CD4-positive, CD25-positive, alpha-beta regulatory T cell (primary cell): ENCODE results near the gene SLC39A7. TPM values are rescaled to one million over a fixed set of nuclear protein-coding genes. Genes with fewer than 3 reads are reported as not detected.

Source experiments
- ATAC-seq, 2 donors: fragments of 150-1000 bp; cut with Tn5 transposase; one replicate each; pipeline ENCODE4 v1.10.0; 2021; ENCODE audit warnings: low read depth in 2 of 2, moderate number of reproducible peaks in 2 of 2, moderate library complexity in 1 of 2
- DNase-seq, 3 donors: peaks; one replicate each; pipeline versions ENCODE4 v3.0.0 to v3.0.0-alpha.2; 2012 to 2022; ENCODE audit warnings: mixed read lengths in 1 of 3
- H3K27ac ChIP-seq: one replicate; pipeline ENCODE4 v1.7.0; 2013; ENCODE audit warnings: mild to moderate bottlenecking, low read length; ENCODE audit not compliant: insufficient read depth, poor library complexity, severe bottlenecking
- H3K27me3 ChIP-seq: one replicate; pipeline ENCODE4 v1.7.0; 2013; ENCODE audit warnings: low read length; ENCODE audit not compliant: control insufficient read depth, insufficient read depth
- H3K36me3 ChIP-seq: one replicate; pipeline ENCODE4 v1.7.0; 2013; ENCODE audit warnings: mild to moderate bottlenecking, low read length, moderate library complexity; ENCODE audit not compliant: control insufficient read depth, insufficient read depth
- H3K4me1 ChIP-seq: 2 replicates; pipeline ENCODE4 v1.7.0; 2013; ENCODE audit warnings: mild to moderate bottlenecking, low read length; ENCODE audit not compliant: insufficient read depth, control insufficient read depth, poor library complexity, severe bottlenecking
- H3K4me3 ChIP-seq: one replicate; pipeline ENCODE4 v1.7.0; 2013; ENCODE audit warnings: low read depth, mild to moderate bottlenecking, low read length, moderate library complexity
- H3K9me3 ChIP-seq, 2 experiments: 1 replicate in 1 of 2; 2 replicates in 1 of 2; pipeline ENCODE4 v1.7.0; 2013; ENCODE audit warnings: low read length in 2 of 2, mild to moderate bottlenecking in 1 of 2, moderate library complexity in 1 of 2; ENCODE audit not compliant: control insufficient read depth in 2 of 2
- H3K27ac Mint-ChIP-seq, 3 donors: one replicate each; pipeline ENCODE4 v1.8.0; 2020 to 2022; ENCODE audit warnings: mild to moderate bottlenecking in 3 of 3, mixed read lengths in 3 of 3, moderate library complexity in 2 of 3
- H3K27me3 Mint-ChIP-seq: one replicate; pipeline ENCODE4 v1.8.0; 2022; ENCODE audit warnings: mild to moderate bottlenecking, mixed read lengths
- H3K36me3 Mint-ChIP-seq: one replicate; pipeline ENCODE4 v1.8.0; 2020; ENCODE audit warnings: mixed read lengths
- H3K4me1 Mint-ChIP-seq, 4 donors: one replicate each; pipeline ENCODE4 v1.8.0; 2020 to 2022; ENCODE audit warnings: mixed read lengths in 4 of 4, mild to moderate bottlenecking in 1 of 4
- H3K4me3 Mint-ChIP-seq, 4 donors: one replicate each; pipeline ENCODE4 v1.8.0; 2020 to 2022; ENCODE audit warnings: mild to moderate bottlenecking in 4 of 4, mixed read lengths in 4 of 4, moderate library complexity in 3 of 4
- H3K9me3 Mint-ChIP-seq, 7 donors: one replicate each; pipeline ENCODE4 v1.8.0; 2020 to 2022; ENCODE audit warnings: mixed read lengths in 7 of 7, mild to moderate bottlenecking in 3 of 7, moderate library complexity in 2 of 7
- polyA plus RNA-seq, 4 donors: library from polyadenylated mRNA; unstranded; fragments of 300-500 nt; fragmentation: Illumina TruSeq; gene quantifications; one replicate each; pipeline ENCODE4 v1.2.3, GENCODE V29; 2021
- total RNA-seq: library from RNA; stranded (reverse); gene quantifications from one replicate; pipeline ENCODE4 v1.2.3, GENCODE V29; 2022

The SLC39A7 gene
- total and polyA plus RNA-seq, 5 donors from 2014 or later: 11.4 to 27.3 (median 24.1) TPM

GRCh38 chr6:33243476-33243875 is 42.8 kb downstream of the SLC39A7 start:
- H3K27me3 Mint-ChIP-seq: peaks cover 15% of the 10 kb centered on the region
- no peaks in the 10 kb centered on the region for H3K9me3 Mint-ChIP-seq
- no peak overlapping the region for H3K27ac Mint-ChIP-seq
- H3K36me3 ChIP-seq: no peaks in the 10 kb centered on the region
- no peak overlapping the region for H3K27ac ChIP-seq
- ATAC-seq (no peak), DNase-seq (no peak)
- H3K9me3 ChIP-seq: no peaks in the 10 kb centered on the region
- H3K27me3 ChIP-seq: no peaks in the 10 kb centered on the region
- peak overlapping the region in 1 of 4 donors; percentile 27 for H3K4me3 Mint-ChIP-seq
- peaks cover 6 to 16% (median 11%) of the 10 kb centered on the region in 4 donors for H3K4me1 Mint-ChIP-seq
- peaks cover 8% of the 10 kb centered on the region for H3K4me1 ChIP-seq
- H3K4me3 ChIP-seq: no peak overlapping the region
- no peaks in the 10 kb centered on the region for H3K36me3 Mint-ChIP-seq

DNA sequence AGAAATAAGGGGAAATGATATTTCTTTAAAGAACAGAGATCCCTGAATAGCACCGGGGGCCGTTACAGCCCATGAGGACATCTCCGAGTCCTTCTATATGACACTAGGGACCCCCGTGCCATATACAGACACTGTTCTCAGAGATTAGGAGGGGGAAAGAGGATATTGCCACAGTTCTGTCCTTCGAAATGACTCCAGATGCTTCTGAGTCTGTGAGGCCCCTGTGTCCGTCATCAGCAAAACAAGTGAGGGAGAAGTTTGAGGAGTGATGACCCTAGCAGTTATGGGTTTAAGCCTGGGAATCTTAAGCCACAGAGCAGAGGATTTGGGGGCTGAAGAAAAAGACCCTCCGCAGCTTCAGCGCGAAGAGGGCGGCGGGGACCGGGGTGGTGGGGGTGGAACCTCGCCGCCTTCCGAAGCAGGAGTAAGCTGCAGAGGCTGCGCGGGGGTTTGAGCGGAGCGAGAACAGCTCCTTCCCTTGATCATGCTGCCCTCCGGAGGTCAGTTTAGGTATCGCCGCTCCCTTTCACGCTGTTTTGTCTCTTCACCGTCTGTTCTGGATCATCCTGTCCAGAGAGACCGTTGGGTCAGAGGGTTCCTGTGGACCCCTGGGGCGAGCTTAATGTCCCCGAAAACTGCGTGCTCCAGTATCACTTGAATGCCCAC is 47.4 kb downstream of the SLC39A7 start:
- peak; percentile 81 to 92 (median 89) for DNase-seq
- Histone ChIP-seq H3K4me1 (peaks cover 27% of the 10 kb centered on the region), H3K4me3 (peak overlapping the region; percentile 89), H3K9me3 (no peaks in the 10 kb centered on the region), H3K27ac (peak overlapping the region; percentile 97), H3K36me3 (peaks cover 8% of the 10 kb centered on the region), H3K27me3 (no peaks in the 10 kb centered on the region)
- ATAC-seq: peak; percentile 41 to 44
- H3K27me3 Mint-ChIP-seq: no peaks in the 10 kb centered on the region
- peak overlapping the region; percentile 92 to 97 (median 97) for H3K27ac Mint-ChIP-seq
- H3K4me1 Mint-ChIP-seq: peaks cover 14 to 40% (median 25%) of the 10 kb centered on the region in 4 donors
- no peaks in the 10 kb centered on the region for H3K9me3 Mint-ChIP-seq
- H3K4me3 Mint-ChIP-seq: peak overlapping the region; percentile 88 to 98 (median 90)
- peaks cover 17% of the 10 kb centered on the region for H3K36me3 Mint-ChIP-seq

DNA sequence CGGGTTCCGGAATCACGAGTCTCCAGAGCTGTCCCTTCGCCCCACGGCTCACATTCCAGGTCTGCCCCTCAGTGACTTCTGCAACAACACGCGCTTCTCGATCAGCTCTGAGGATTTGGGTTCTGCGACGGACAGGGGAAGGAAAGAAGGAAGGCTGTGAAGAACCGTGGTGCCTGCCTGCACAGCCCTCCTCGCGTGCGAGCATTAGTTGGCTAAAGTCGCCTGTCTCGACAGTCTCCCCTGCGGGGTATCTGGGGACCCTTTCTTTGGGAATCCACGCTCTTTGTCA is 47.9 kb downstream of the SLC39A7 start:
- Mint-ChIP-seq H3K27me3 (no peaks in the 10 kb centered on the region), H3K27ac (peak overlapping the region; percentile 92 to 97 (median 97)), H3K4me1 (peaks cover 14 to 40% (median 25%) of the 10 kb centered on the region in 4 donors), H3K36me3 (peaks cover 17% of the 10 kb centered on the region), H3K4me3 (peak overlapping the region; percentile 88 to 98 (median 90)), H3K9me3 (no peaks in the 10 kb centered on the region)
- Histone ChIP-seq H3K4me3 (peak overlapping the region; percentile 89), H3K27ac (peak overlapping the region; percentile 97), H3K9me3 (no peaks in the 10 kb centered on the region), H3K4me1 (peaks cover 27% of the 10 kb centered on the region), H3K27me3 (no peaks in the 10 kb centered on the region), H3K36me3 (peaks cover 8% of the 10 kb centered on the region)
- peak; percentile 6 to 13 for ATAC-seq
- DNase-seq: no peak

GRCh38 chr6:33248932-33249731 is 48.5 kb downstream of the SLC39A7 start:
- peak overlapping the region; percentile 88 to 98 (median 90) for H3K4me3 Mint-ChIP-seq
- Histone ChIP-seq H3K36me3 (peaks cover 8% of the 10 kb centered on the region), H3K4me1 (peaks cover 27% of the 10 kb centered on the region), H3K27ac (peak overlapping the region; percentile 97), H3K27me3 (no peaks in the 10 kb centered on the region), H3K4me3 (peak overlapping the region; percentile 89), H3K9me3 (no peaks in the 10 kb centered on the region)
- DNase-seq (peak; percentile 95 to 100 (median 96)), ATAC-seq (peak; percentile 89 to 92)
- H3K27me3 Mint-ChIP-seq: no peaks in the 10 kb centered on the region
- peaks cover 14 to 40% (median 26%) of the 10 kb centered on the region in 4 donors for H3K4me1 Mint-ChIP-seq
- H3K27ac Mint-ChIP-seq: peak overlapping the region; percentile 92 to 97 (median 97)
- H3K36me3 Mint-ChIP-seq: peaks cover 17% of the 10 kb centered on the region
- no peaks in the 10 kb centered on the region for H3K9me3 Mint-ChIP-seq

DNA sequence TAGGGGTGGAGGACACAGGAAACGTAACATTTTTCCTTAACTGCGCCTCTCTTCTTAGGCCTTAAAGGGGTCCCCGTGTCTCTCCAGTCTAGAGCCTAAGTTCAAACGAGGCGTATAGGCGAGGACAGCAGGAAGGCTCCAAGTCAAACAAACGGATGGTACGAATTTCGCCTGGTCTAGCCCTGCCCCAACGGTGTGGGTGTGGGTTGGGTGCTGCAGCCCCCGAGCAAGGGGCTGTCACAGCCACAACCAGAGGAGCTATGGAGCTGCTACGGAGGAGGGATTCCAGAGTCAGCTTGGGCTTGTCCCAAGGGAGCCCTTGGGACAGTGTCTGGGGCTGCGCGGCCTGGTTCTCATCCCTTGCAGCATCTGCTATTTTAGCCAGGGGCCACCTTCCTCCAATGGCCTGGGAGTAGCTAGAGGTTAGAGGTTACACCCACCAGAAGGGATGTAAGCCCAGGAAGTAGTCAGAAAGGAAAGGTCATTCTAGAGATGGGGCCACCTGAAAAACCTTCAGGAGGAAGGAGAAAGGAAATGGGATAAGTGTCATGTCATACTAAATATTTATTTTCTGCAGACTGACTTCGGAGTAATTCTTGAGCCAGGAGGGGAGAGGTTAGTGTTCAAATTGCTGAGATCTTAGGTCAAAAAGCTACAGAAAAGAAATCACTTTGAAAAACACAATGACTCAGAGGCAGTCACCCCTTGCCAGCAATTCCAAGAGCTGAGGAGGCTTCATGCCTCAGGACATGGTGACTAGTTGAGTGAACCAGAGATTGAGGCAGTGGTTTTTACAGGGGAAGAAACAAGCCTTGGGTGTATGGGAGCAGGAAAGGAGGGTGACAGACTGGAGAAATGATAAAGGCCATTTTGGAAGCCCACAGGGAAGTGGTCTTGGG is 49.3 kb downstream of the SLC39A7 start:
- Histone ChIP-seq H3K27me3 (no peaks in the 10 kb centered on the region), H3K4me3 (peak overlapping the region; percentile 89), H3K4me1 (peaks cover 27% of the 10 kb centered on the region), H3K9me3 (no peaks in the 10 kb centered on the region), H3K27ac (peak overlapping the region; percentile 97), H3K36me3 (peaks cover 8% of the 10 kb centered on the region)
- DNase-seq (no peak), ATAC-seq (no peak)
- H3K36me3 Mint-ChIP-seq: peaks cover 17% of the 10 kb centered on the region
- no peaks in the 10 kb centered on the region for H3K9me3 Mint-ChIP-seq
- no peaks in the 10 kb centered on the region for H3K27me3 Mint-ChIP-seq
- H3K4me3 Mint-ChIP-seq: peak overlapping the region; percentile 88 to 98 (median 90)
- peaks cover 14 to 40% (median 27%) of the 10 kb centered on the region in 4 donors for H3K4me1 Mint-ChIP-seq
- H3K27ac Mint-ChIP-seq: peak overlapping the region; percentile 92 to 97 (median 97)

- Mint-ChIP-seq H3K27ac (peak overlapping the region in 2 of 3 donors; percentile 97), H3K27me3 (no peaks in the 10 kb centered on the region), H3K9me3 (no peaks in the 10 kb centered on the region), H3K4me3 (peak overlapping the region; percentile 32 to 91 (median 63)), H3K36me3 (peaks cover 17% of the 10 kb centered on the region), H3K4me1 (peaks cover 14 to 40% (median 27%) of the 10 kb centered on the region in 4 donors)
- DNase-seq (no peak), ATAC-seq (no peak)
- Histone ChIP-seq H3K9me3 (no peaks in the 10 kb centered on the region), H3K4me1 (peaks cover 27% of the 10 kb centered on the region), H3K4me3 (no peak overlapping the region), H3K36me3 (peaks cover 8% of the 10 kb centered on the region), H3K27me3 (no peaks in the 10 kb centered on the region), H3K27ac (peak overlapping the region; percentile 97)
Observed at GRCh38 chr6:33250731-33251130, 50.1 kb downstream of the SLC39A7 start.

DNA sequence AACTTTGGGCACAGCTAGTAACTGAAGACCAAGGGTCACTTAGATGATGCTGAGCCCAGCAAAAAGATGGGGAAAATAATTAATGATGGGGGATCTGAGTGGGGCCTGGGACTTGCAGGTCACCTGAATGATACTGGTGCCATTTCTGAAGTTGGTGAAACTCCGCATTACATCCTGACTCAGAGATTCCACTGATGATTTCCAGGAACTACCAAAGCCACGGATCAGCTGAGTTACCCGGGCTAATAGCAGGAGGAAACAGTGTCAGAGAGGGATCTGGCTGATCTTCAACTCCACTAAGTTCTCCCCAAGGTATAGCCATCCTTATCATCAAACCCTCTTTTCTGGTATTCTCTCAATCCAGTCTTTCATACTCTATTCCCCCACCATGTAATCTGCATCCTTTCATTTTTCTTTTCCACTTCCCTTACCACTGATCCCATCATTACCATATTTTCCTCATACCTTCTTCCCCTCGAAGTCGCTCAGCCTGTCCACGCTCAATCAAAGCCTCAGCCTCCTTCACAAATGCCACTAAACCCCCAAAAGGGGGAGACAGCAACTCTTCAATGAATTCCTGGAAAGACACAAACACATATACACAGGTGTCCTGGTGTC is 50.8 kb downstream of the SLC39A7 start:
- Mint-ChIP-seq H3K27ac (peak overlapping the region; percentile 37 to 97 (median 80)), H3K27me3 (no peaks in the 10 kb centered on the region), H3K4me3 (peak overlapping the region in 3 of 4 donors; percentile 1 to 22 (median 1)), H3K4me1 (peaks cover 14 to 40% (median 27%) of the 10 kb centered on the region in 4 donors), H3K36me3 (peaks cover 17% of the 10 kb centered on the region), H3K9me3 (no peaks in the 10 kb centered on the region)
- Histone ChIP-seq H3K9me3 (no peaks in the 10 kb centered on the region), H3K27ac (no peak overlapping the region), H3K4me3 (no peak overlapping the region), H3K4me1 (peaks cover 27% of the 10 kb centered on the region), H3K27me3 (no peaks in the 10 kb centered on the region), H3K36me3 (peaks cover 8% of the 10 kb centered on the region)
- DNase-seq: no peak
- no peak for ATAC-seq
